ENCODE results near the gene ATF2.

The ATF2 gene

DNA sequence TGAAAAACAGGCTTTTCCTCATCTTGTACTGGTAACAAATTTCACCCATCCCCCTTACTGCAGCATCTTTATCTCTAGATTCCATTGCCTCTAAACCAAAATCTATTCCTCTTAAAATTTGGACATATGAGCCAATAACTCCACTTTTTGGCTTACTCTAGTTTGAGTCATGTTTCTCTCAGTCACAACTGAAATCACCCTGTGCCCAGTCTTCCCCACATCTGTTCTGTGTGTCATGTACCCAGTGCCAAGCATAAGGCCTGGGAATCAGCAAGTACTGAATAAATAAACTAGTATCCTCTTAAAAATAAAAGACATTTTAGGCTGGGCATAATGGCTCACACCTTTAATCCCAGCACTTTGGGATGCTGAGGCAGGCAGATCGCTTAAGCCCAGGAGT lies 142.1 kb downstream of the ATF2 start:
- DNase-seq (ENCODE audit: low read depth in 2 of 2) = no peak

DNA sequence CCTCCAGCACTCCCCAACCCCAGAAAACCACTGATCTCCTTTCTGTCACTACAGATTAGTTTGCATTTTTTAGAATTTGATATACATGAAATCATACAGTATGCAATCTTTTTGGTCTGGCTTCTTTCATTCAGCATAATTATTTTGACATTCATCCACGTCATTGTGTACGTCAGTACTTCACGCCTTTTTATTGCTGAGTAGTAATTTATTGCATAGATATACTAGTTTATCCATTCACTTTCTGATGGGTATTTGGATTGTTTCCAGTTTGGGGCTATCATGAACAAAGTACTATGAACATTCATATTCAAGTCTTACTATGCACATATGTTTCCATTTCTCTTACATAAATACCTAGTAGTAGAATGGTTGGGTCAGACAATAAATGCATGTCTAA lies 142.8 kb downstream of the ATF2 start:
- DNase-seq (ENCODE audit: low read depth in 2 of 2) = no peak

GRCh38 chr2:175022923-175023322 lies 145.1 kb downstream of the ATF2 start:
- no peak for DNase-seq (ENCODE audit: low read depth in 2 of 2)
